GM10847 (cell line): Measurements from ENCODE around the gene ADGRG3.

Source experiments
- POLR2A ChIP-seq: IDR thresholded peaks from 2 replicates; pipeline ENCODE4 v1.6.1; 2011; ENCODE audit not compliant: insufficient read length; ENCODE audit errors: extremely low read depth

The ADGRG3 gene

DNA sequence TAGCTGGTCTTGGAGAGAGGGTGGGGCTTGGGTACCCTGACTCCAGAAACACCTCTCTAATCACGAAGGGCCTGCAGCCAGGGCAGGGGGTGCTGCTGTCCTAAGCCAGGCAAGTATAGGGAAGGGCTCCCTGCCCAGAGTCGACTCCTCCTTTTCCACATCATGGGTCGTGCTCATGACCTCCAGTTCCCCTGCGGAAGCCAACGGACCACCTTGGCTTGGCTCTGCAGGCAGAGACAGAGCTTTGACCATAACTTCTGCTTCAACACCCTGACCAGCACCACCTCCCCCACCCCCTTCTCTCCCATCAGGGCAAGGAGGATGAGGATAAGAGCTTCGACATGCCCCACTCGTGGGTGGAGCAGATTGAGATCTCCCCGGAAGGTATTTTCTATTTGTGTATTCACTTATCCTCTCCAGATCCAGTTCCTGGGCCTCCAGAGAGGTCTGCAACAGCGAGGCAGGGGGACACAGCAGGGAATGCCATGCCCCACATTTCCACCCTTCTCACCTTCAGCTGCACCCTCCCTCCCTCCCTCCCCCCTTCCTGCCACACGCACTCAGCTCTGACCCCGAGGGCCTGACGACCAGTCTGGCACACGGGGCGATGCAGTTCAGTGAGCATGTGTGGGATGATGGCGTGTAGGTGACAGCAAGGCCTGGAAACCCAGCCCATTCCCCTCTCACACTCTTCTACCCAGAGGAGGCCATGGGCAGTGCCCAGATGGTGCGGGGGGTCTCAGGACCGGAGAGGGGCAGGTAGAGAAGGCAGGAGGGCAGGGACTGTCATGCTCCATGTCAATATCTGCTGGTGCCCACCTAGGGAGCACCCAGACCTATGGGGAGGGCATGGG lies 53.5 kb downstream of the ADGRG3 start:
- TF ChIP-seq POLR2A, result no peak

DNA sequence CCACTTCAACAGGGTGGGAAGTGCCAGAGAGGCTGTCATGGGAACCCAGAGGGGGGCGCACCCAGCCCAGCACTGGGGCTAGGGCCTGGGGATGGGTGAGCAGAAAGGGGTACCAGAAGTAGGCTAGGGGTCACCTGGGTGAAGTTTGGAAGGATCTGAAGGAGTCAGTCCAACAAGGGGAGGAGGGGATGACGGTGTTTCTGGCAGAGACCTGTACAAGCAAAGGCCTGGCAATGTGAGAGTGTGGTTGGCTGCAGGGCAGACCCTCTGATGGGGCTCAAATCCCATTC lies 54.0 kb downstream of the ADGRG3 start:
- TF ChIP-seq POLR2A, result no peak

DNA sequence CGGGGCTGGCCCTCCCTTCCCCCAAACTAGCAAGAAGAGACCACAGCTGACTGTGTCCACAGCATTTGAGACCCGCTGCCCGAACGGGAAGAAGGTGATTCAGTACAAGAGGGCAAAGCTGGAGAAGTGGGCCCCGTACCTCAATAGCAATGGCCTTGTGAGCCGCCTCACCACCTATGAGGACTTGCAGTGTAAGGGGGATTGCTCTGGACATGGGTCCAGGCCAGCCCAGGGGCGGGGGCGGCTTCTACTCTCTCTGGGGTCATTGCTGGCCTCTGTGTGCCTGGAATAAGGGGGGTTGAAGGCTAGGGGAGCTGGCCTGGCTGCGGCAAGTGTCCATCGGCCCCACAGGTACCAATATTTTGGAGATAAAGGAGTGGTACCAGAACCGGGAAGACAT lies 54.5 kb downstream of the ADGRG3 start:
- TF ChIP-seq POLR2A, result no peak

DNA sequence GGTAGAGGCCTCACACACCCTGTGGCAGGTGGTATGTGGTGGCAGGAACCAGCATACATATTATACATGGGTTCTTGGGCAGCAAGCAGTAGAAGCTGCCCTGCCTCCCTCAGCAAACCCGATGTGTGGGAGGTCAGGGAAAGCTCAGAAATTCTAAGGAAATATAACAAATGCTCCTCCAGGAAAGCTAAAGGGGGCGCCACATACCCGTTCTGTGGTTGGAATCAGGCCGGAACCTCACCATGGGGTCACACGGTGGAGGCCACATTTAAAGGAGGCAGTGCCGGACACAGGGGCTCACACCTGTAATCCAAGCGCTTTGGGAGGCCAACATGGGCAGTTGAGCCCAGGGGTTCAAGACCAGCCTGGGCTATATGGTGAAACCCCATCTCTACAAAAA lies 55.1 kb downstream of the ADGRG3 start:
- TF ChIP-seq POLR2A, result no peak

DNA sequence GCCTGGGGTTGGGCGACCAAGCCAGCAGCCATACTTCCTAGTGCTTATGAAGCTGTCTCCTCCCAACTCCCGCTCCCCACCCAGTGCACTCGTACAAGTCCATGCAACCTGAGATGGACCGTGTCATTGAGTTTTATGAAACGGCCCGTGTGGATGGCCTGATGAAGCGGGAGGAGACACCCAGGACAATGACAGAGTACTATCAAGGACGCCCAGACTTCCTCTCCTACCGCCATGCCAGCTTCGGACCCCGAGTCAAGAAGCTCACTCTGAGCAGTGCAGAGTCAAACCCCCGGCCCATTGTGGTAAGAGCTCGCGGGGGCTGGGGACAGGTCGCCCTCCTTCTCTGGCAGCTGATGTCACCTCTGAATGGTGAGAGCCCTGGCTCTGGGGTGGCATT lies 56.4 kb downstream of the ADGRG3 start:
- no peak for TF ChIP-seq POLR2A

DNA sequence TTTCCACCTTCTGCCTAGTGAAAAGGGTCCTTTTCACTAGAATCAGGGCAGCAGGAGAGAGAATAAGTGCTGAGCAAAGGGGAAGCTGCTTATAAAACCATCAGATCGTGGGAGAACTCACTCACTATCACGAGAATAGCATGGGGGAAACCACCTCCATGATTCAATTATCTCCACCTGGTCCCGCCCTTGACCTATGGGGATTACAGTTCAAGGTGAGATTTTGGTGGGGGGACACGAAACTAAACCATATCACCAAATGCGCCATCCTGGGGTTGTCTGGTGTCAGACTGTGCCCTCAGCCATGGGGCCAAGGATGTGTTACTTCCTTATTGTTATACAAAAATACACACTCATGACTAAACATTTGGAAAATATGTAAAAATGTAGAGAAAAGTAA lies 57.0 kb downstream of the ADGRG3 start:
- no peak for TF ChIP-seq POLR2A

DNA sequence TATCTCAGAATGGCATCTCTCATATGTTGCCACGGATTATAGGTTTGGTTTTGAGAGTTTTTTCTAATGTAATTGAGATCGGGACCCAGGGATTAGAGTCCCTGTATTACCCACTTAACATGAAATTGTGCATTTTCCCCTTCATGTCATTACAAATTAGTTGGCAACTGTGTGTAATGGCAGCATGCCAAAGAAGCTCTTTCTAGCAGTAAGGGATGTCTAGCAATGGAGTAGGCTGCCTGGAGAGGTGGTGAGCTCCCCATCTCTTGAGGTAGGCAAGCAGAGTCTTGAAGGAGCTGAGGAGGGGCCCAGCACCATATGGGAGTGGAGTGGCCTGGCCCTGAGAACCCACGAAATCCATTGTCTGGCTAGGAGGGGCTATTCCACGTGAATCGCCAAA lies 57.4 kb downstream of the ADGRG3 start:
- no peak for TF ChIP-seq POLR2A

DNA sequence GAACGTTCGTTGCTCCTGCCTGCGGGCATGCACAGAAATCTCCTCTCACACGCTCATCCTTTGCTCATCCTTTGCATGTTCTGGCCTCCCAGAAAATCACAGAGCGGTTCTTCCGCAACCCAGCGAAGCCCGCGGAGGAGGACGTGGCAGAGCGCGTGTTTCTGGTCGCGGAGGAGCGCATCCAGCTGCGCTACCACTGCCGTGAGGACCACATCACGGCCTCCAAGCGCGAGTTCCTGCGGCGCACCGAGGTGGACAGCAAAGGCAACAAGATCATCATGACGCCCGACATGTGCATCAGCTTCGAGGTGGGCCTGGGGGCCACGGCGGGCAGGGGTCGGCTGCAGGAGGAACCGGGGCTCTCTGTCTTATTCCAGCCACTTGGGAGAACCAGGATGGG lies 57.9 kb downstream of the ADGRG3 start:
- TF ChIP-seq POLR2A, result no peak

DNA sequence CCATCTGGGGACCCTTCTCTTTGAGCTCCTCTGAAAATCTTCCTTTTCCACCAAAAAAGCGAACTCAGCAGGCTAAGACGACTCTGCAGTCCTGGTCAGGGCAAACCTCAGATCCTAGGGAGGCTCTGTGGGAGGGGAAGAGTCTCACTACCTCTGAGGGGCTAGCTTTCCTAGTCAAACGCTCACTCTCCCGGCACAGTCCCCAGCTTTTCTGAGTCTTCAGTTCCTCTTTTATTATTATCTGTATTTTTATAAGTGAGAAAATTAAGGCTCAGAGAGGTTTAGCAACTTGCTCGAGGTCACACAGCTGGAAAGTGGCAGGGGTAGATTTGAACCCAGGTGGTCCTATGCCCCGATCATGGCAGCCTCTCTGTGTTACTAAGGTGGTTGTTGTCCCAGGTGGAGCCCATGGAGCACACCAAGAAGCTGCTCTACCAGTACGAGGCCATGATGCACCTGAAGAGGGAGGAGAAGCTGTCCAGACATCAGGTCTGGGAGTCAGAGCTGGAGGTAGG lies 58.4 kb downstream of the ADGRG3 start:
- TF ChIP-seq POLR2A, result no peak

DNA sequence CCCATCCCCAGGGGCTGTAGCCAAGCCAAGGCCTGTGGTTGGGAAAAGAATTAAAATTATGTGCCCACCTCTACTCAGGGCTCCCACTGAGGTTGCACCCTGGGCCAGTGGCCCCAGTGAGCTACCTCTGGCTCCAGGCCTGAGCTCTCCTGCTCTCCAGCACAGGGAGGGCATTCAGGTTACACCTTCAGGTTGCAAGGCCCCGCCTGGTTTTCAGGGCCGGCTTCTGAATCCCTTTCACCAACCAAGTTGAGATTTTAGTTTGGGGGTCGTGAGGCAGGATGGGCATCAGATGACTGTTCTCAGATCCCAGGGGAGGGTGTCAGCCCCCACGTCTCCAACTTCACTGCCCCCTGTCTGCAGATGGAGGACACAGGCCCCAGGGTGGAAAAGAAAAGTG lies 59.5 kb downstream of the ADGRG3 start:
- TF ChIP-seq POLR2A, result no peak

DNA sequence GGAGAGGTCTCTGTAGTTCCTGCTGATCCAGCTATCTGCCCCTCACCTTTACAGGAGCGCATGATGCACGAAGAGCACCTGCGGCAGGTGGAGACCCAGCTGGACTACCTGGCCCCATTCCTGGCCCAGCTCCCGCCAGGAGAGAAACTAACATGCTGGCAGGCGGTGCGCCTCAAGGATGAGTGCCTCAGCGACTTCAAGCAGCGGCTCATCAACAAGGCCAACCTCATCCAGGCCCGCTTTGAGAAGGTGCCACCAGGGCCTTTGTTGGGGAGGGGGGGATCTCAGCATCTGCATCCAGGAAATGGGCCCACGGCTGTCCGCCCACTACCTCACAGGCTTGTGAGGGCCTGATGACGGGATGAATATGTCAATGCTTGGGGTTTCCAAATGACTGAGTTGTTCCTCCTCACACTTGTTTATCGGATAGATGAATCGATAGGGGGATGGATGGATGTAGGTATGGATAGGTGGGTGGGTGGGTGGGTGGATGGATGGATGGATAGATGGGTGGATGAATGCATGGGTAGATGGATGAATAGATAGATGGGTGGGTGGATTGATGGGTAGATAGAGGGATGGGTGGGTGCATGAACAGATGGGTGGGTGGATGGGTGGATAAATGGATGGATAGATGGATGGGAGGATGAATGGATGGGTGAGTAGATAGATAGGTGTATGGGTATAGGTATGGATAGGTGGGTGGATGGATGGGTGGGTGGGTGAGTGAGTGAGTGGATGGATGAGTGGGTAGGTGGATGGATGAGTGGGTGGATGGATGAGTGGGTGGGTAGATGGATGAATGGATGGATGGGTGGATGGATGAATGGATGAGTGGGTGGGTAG lies 60.5 kb downstream of the ADGRG3 start:
- TF ChIP-seq POLR2A, result no peak

DNA sequence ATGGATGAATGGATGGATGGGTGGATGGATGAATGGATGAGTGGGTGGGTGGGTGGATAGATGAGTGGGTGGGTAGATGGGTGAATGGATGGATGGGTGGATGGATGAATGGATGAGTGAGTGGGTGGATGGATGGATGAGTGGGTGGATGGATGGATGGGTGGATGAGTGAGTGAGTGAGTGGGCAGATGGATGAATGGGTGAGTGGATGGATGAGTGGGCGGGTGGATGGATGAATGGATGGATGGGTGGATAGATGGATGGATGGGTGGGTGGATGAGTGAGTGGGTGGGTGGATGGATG lies 61.0 kb downstream of the ADGRG3 start:
- TF ChIP-seq POLR2A, result no peak

DNA sequence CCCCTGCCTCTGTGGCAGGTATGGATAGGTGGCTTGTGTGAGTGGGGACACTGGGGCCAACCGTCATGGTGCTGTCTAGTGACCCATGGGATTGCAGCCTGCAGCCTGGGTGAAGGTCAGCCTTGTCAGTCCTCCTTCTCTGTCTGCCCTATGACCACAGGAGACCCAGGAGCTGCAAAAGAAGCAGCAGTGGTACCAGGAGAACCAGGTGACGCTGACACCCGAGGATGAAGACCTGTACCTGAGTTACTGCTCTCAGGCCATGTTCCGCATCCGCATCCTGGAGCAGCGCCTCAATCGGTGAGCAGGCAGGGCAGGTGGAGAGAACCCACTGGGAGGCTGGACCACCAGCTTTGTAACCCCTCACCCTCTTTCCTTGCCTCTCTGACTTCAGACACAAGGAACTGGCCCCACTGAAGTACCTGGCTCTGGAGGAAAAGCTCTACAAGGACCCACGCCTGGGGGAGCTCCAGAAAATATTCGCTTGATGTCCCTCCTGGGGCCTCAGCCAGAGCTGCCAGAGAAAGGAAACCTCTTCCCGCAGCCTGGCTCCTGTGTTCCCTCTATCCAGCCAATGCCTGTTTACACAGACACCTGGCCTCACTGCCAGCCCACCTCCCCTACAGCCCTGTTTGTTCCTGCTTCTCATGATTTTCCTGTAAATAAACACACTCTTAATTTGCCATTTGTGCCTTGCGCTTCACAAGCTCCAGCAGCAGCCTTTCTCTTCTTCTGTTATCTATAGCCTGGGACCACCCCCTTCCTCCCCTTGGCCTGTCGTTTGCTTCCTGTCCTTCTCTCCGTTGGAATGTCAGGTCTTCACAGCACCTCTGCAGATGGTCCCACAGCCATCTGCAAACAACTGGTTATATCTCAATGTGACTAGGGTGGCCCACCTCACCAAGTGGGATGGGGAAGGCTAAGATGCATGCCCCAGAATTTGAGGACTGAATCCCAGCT lies 62.9 kb downstream of the ADGRG3 start:
- no peak for TF ChIP-seq POLR2A

DNA sequence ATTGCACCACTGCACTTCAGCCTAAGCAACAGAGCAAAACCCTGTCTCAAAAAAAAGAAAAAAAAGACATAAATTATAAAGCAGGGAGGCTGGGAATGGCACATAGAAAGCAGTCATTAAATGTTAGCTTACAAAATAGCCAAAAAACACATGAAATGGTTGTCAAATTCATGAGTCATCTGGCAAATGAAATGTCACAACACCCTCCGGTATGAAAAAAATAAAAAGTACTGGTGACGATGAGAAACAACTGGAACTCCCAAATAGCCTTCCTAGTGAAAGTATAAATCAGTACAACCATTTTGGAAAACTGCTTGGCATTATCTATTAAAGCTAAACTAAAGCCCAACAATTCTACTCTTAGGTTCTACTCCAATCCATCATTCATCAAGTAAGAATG lies 63.9 kb downstream of the ADGRG3 start:
- no peak for TF ChIP-seq POLR2A

DNA sequence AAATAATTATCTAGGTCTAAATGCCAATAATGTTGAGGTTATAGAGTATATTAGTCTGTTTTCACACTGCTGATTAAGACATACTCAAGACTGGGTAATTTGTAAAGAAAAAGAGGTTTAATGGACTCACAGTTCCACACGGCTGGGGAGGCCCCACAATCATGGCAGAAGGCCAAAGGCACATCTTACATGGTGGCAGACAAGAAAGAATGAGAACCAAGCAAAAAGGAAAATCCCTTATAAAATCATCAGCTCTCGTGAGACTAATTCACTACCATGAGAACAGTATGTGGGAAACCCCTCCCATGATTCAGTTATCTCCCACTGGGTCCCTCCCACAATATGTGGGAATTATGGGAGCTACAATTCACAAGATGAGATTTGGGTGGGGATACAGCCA lies 64.6 kb downstream of the ADGRG3 start:
- no peak for TF ChIP-seq POLR2A
